Peyer's patch (tissue), 4 donors: ENCODE measurements around the gene NALCN. TPM values are rescaled to one million over a fixed set of nuclear protein-coding genes. Genes with fewer than 3 reads are reported as not detected.

Experiments
- DNase-seq, 3 donors: peaks; one replicate each; pipeline ENCODE4 v3.0.0-alpha.2; 2017 to 2019
- H3K27ac ChIP-seq, 4 donors: fragments of 200-600 bp; sonication (generic); one replicate each; pipeline ENCODE4 v1.5.1; 2016 to 2019
- H3K27me3 ChIP-seq, 2 donors: fragments of 200-600 bp; sonication (generic); one replicate each; pipeline ENCODE4 v1.5.1; 2019
- H3K36me3 ChIP-seq, 3 donors: fragments of 200-600 bp; sonication (generic); one replicate each; pipeline ENCODE4 v1.5.1; 2016 to 2019
- H3K4me1 ChIP-seq, 4 donors: fragments of 200-600 bp; sonication (generic); one replicate each; pipeline ENCODE4 v1.5.1; 2016 to 2019
- H3K4me3 ChIP-seq, 4 donors: fragments of 200-600 bp; sonication (generic); 1 replicate in 3 of 4; 2 replicates in 1 of 4; pipeline ENCODE4 v1.5.1; 2016 to 2019; ENCODE audit warnings: mild to moderate bottlenecking in 1 of 4
- H3K9me3 ChIP-seq, 4 donors: fragments of 200-600 bp; sonication (generic); one replicate each; pipeline ENCODE4 v1.5.1; 2016 to 2019; ENCODE audit warnings: mild to moderate bottlenecking in 1 of 4
- CTCF ChIP-seq, 6 experiments: fragments of 450-650 bp in 4 of 6; fragments of 200-600 bp in 2 of 6; sonication (generic) in 1 of 6; IDR thresholded peaks; one replicate each; pipeline ENCODE4 v1.5.1; 2017 to 2019; ENCODE audit warnings: antibody characterized with exemption in 6 of 6, mild to moderate bottlenecking in 3 of 6, moderate library complexity in 1 of 6
- POLR2A ChIP-seq, 2 donors: fragments of 450-650 bp; IDR thresholded peaks; one replicate each; pipeline ENCODE4 v1.5.1; 2017; ENCODE audit warnings: antibody characterized with exemption in 2 of 2, mild to moderate bottlenecking in 2 of 2, moderate library complexity in 2 of 2
- total RNA-seq, 4 donors: library from RNA; depleted of rRNA; stranded (reverse); fragments of >200 nt; gene quantifications; one replicate each; pipeline ENCODE4 v1.1.0, GENCODE V29; 2016

The NALCN gene
- total RNA-seq, 4 donors from 2014 or later, result 0.13 to 0.18 TPM; not detected in 2

DNA sequence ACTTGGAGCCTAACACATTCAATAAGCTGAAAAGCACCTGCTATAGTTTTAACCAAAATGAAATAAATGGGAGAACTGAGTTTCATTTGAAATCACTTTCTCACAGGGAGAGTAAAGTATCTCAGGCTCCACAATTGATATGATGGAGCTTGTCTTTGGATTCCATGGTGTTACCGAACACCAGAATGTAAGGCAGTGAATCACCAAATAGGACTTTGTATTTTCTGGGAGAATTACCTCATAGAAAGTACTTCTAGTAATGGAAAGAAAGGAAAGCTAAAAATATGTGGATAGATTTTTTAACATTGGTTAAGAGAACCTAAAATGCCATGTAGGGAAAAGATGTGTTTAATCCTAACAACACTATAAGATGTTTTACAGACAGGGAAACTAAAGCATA is 123.6 kb downstream of the NALCN start:
- H3K36me3 ChIP-seq, result no peaks in the 10 kb centered on the region
- no peaks in the 10 kb centered on the region for H3K4me1 ChIP-seq
- no peaks in the 10 kb centered on the region for H3K27me3 ChIP-seq
- H3K4me3 ChIP-seq, result no peak overlapping the region
- DNase-seq, result no peak
- TF ChIP-seq CTCF (IDR thresholded peaks at IDR 0.05) (no peak), POLR2A (IDR thresholded peaks at IDR 0.05) (no peak)
- H3K9me3 ChIP-seq, result no peaks in the 10 kb centered on the region
- no peak overlapping the region for H3K27ac ChIP-seq

DNA sequence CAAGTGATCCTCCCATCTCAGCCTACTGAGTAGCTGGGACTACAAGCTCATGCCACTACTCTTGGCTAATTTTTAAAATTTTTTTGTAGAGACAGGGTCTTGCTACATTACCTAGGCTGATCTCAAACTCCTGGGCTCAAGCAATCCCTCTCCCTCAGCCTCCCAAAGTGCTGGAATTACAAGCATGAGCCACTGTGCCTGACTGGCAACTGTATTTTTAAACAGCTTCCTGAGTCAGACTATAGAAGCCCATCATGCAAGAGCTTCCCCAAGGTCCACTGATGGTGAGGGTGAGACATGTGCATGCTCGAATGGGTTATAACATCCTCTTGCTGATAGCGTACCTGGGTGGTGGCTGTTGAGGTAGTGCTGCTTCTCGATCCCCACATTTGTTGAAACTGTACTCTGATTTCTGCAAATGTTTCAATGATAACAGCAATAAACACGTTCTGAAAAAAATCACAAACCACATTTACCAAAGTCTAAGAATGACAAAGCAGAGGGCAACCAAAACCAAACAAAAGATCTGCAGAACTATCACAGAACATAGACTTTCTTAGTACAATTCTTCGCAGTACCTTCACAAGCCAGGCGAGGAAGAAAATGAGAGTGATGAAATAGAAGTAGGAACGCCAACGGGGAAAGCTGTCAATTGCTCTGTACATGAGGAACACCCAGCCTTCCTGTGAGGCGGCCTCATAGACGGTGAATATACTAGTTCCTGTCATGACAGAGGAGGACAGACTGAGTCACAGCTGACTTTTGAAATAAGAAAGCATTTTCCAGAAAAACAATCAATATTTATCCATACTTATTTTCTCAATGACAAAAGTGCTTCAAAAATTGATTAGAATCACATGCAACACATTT is 124.4 kb downstream of the NALCN start:
- TF ChIP-seq POLR2A (IDR thresholded peaks at IDR 0.05), result no peak
- no peak for TF ChIP-seq CTCF (IDR thresholded peaks at IDR 0.05)
- H3K9me3 ChIP-seq, result no peaks in the 10 kb centered on the region
- H3K4me3 ChIP-seq, result no peak overlapping the region
- no peak for DNase-seq
- H3K4me1 ChIP-seq, result no peaks in the 10 kb centered on the region
- no peak overlapping the region for H3K27ac ChIP-seq
- no peaks in the 10 kb centered on the region for H3K27me3 ChIP-seq
- no peaks in the 10 kb centered on the region for H3K36me3 ChIP-seq

GRCh38 chr13:101291206-101291605 is 125.1 kb downstream of the NALCN start:
- no peak for DNase-seq
- H3K9me3 ChIP-seq, result no peaks in the 10 kb centered on the region
- no peaks in the 10 kb centered on the region for H3K4me1 ChIP-seq
- no peaks in the 10 kb centered on the region for H3K36me3 ChIP-seq
- no peak overlapping the region for H3K4me3 ChIP-seq
- TF ChIP-seq POLR2A (IDR thresholded peaks at IDR 0.05), result no peak
- no peak for TF ChIP-seq CTCF (IDR thresholded peaks at IDR 0.05)
- no peak overlapping the region for H3K27ac ChIP-seq
- H3K27me3 ChIP-seq, result no peaks in the 10 kb centered on the region

- H3K27ac ChIP-seq, result no peak overlapping the region
- no peaks in the 10 kb centered on the region for H3K4me1 ChIP-seq
These were observed 126.5 kb downstream of the NALCN start for GRCh38 chr13:101289764-101290163.

GRCh38 chr13:101283782-101284181 is 132.5 kb downstream of the NALCN start:
- no peaks in the 10 kb centered on the region for H3K36me3 ChIP-seq
- no peak for TF ChIP-seq POLR2A (IDR thresholded peaks at IDR 0.05)
- no peak for TF ChIP-seq CTCF (IDR thresholded peaks at IDR 0.05)
- H3K4me3 ChIP-seq, result no peak overlapping the region

More at GRCh38 chr13:101289764-101290163, 126.5 kb downstream of the NALCN start:
- no peaks in the 10 kb centered on the region for H3K27me3 ChIP-seq
- TF ChIP-seq POLR2A (IDR thresholded peaks at IDR 0.05) (no peak), CTCF (IDR thresholded peaks at IDR 0.05) (no peak)
- H3K9me3 ChIP-seq, result no peaks in the 10 kb centered on the region
- H3K36me3 ChIP-seq, result no peaks in the 10 kb centered on the region
- H3K4me3 ChIP-seq, result no peak overlapping the region
- DNase-seq, result no peak

More at GRCh38 chr13:101283782-101284181, 132.5 kb downstream of the NALCN start:
- no peak for DNase-seq
- Histone ChIP-seq H3K27me3 (no peaks in the 10 kb centered on the region), H3K27ac (no peak overlapping the region), H3K4me1 (no peaks in the 10 kb centered on the region), H3K9me3 (no peaks in the 10 kb centered on the region)
